H9 (cell line): ENCODE results near the gene PREX1. TPM values are rescaled to one million over a fixed set of nuclear protein-coding genes. Genes with fewer than 3 reads are reported as not detected.

ENCODE experiments used
- DNase-seq: peaks from one replicate; pipeline ENCODE4 v3.0.0-alpha.2; 2017
- H2AFZ ChIP-seq: one replicate; pipeline ENCODE4 v1.6.1; 2013; ENCODE audit warnings: mild to moderate bottlenecking, low read length, control low read depth, moderate library complexity
- H2AK5ac ChIP-seq: 2 replicates; pipeline ENCODE4 v1.6.1; 2013; ENCODE audit warnings: low read length, control low read depth, mixed read lengths; ENCODE audit not compliant: insufficient read length
- H2BK120ac ChIP-seq: one replicate; pipeline ENCODE4 v1.6.1; 2013; ENCODE audit warnings: low read depth, mild to moderate bottlenecking, low read length, control low read depth, inconsistent platforms; ENCODE audit not compliant: poor library complexity, severe bottlenecking
- H2BK12ac ChIP-seq: 2 replicates; pipeline ENCODE4 v1.6.1; 2013; ENCODE audit warnings: low read length, control low read depth, mixed read lengths, low read depth; ENCODE audit not compliant: insufficient read length
- H2BK15ac ChIP-seq: 2 replicates; pipeline ENCODE4 v1.6.1; 2013; ENCODE audit warnings: low read depth, low read length, control low read depth
- H2BK20ac ChIP-seq: one replicate; pipeline ENCODE4 v1.6.1; 2013; ENCODE audit warnings: low read depth, mild to moderate bottlenecking, low read length, control low read depth, inconsistent platforms; ENCODE audit not compliant: poor library complexity, severe bottlenecking
- H2BK5ac ChIP-seq: 2 replicates; pipeline ENCODE4 v1.6.1; 2013; ENCODE audit warnings: low read length, control low read depth, mixed read lengths; ENCODE audit not compliant: insufficient read length
- H3K14ac ChIP-seq: 2 replicates; pipeline ENCODE4 v1.6.1; 2013; ENCODE audit warnings: low read length, control low read depth; ENCODE audit not compliant: insufficient read depth
- H3K18ac ChIP-seq: 2 replicates; pipeline ENCODE4 v1.6.1; 2013; ENCODE audit warnings: low read depth, mild to moderate bottlenecking, mixed read lengths, low read length, control low read depth; ENCODE audit not compliant: insufficient read length
- H3K23ac ChIP-seq: 2 replicates; pipeline ENCODE4 v1.6.1; 2013; ENCODE audit warnings: low read length, control low read depth, mixed read lengths, low read depth; ENCODE audit not compliant: insufficient read length
- H3K23me2 ChIP-seq: 2 replicates; pipeline ENCODE4 v1.6.1; 2013; ENCODE audit warnings: low read depth, mild to moderate bottlenecking, mixed read lengths, low read length, control low read depth; ENCODE audit not compliant: insufficient read length, poor library complexity, severe bottlenecking
- H3K27ac ChIP-seq: 2 replicates; pipeline ENCODE4 v1.5.1; 2013; ENCODE audit warnings: low read length, control low read depth, mixed read lengths, low read depth; ENCODE audit not compliant: insufficient read length
- H3K27me3 ChIP-seq: 2 replicates; pipeline ENCODE4 v1.6.1; 2013; ENCODE audit warnings: low read length, control low read depth, inconsistent platforms; ENCODE audit not compliant: insufficient read depth
- H3K4ac ChIP-seq: 2 replicates; pipeline ENCODE4 v1.6.1; 2013; ENCODE audit warnings: low read depth, mild to moderate bottlenecking, control low read depth, inconsistent platforms, low read length, moderate library complexity
- H3K4me1 ChIP-seq: 2 replicates; pipeline ENCODE4 v1.6.1; 2013; ENCODE audit warnings: low read length, control low read depth, inconsistent platforms; ENCODE audit not compliant: insufficient read depth
- H3K4me2 ChIP-seq: 2 replicates; pipeline ENCODE4 v1.6.1; 2013; ENCODE audit warnings: low read length, control low read depth, mixed read lengths; ENCODE audit not compliant: insufficient read length, insufficient read depth
- H3K56ac ChIP-seq: 2 replicates; pipeline ENCODE4 v1.6.1; 2013; ENCODE audit warnings: low read depth, mild to moderate bottlenecking, mixed read lengths, low read length, control low read depth; ENCODE audit not compliant: insufficient read length
- H3K79me1 ChIP-seq: 2 replicates; pipeline ENCODE4 v1.6.1; 2013; ENCODE audit warnings: low read depth, mild to moderate bottlenecking, moderate library complexity, low read length, control low read depth, inconsistent platforms; ENCODE audit not compliant: insufficient read depth, poor library complexity, severe bottlenecking
- H3K79me2 ChIP-seq: 2 replicates; pipeline ENCODE4 v1.6.1; 2013; ENCODE audit warnings: low read length, control low read depth, inconsistent platforms; ENCODE audit not compliant: insufficient read depth
- H3K9ac ChIP-seq: 2 replicates; pipeline ENCODE4 v1.6.1; 2013; ENCODE audit warnings: low read length, control low read depth, mixed read lengths; ENCODE audit not compliant: insufficient read length; ENCODE audit errors: extremely low read depth
- H3K9me3 ChIP-seq: one replicate; pipeline ENCODE4 v1.6.1; 2013; ENCODE audit warnings: low read depth, low read length, inconsistent platforms; ENCODE audit not compliant: control insufficient read depth
- H3T11ph ChIP-seq: one replicate; pipeline ENCODE4 v1.6.1; 2013; ENCODE audit warnings: mild to moderate bottlenecking, low read length, control low read depth, inconsistent platforms
- H4K20me1 ChIP-seq: one replicate; pipeline ENCODE4 v1.6.1; 2013; ENCODE audit not compliant: control insufficient read depth, insufficient read length, insufficient read depth
- H4K5ac ChIP-seq: 2 replicates; pipeline ENCODE4 v1.6.1; 2013; ENCODE audit warnings: low read depth, mild to moderate bottlenecking, mixed read lengths, low read length, control low read depth; ENCODE audit not compliant: insufficient read length
- H4K8ac ChIP-seq: replicated peaks from 2 replicates; pipeline ENCODE4 v1.6.1; 2013; ENCODE audit warnings: low read length, control low read depth, mixed read lengths, low read depth; ENCODE audit not compliant: insufficient read length
- H4K91ac ChIP-seq: 2 replicates; pipeline ENCODE4 v1.6.1; 2013; ENCODE audit warnings: low read depth, mild to moderate bottlenecking, moderate library complexity, mixed read lengths, low read length, control low read depth; ENCODE audit not compliant: insufficient read length
- H3K27ac Mint-ChIP-seq, 3 experiments: 2 replicates in 2 of 3; 3 replicates in 1 of 3; pipeline ENCODE4 v1.8.0; 2020 to 2021; ENCODE audit warnings: mixed read lengths in 3 of 3, mild to moderate bottlenecking in 1 of 3, moderate library complexity in 1 of 3
- H3K27me3 Mint-ChIP-seq: 2 replicates; pipeline ENCODE4 v1.8.0; 2021; ENCODE audit warnings: low read depth, mild to moderate bottlenecking, moderate library complexity, mixed read lengths
- H3K36me3 Mint-ChIP-seq, 3 experiments: 2 replicates in 2 of 3; 3 replicates in 1 of 3; pipeline ENCODE4 v1.8.0; 2020 to 2021; ENCODE audit warnings: low read depth in 3 of 3, mixed read lengths in 3 of 3; ENCODE audit not compliant: insufficient read depth in 1 of 3
- H3K4me1 Mint-ChIP-seq, 2 experiments: 2 replicates each; pipeline ENCODE4 v1.8.0; 2020; ENCODE audit warnings: mixed read lengths in 2 of 2
- H3K4me3 Mint-ChIP-seq, 2 experiments: 2 replicates in 1 of 2; 3 replicates in 1 of 2; pipeline ENCODE4 v1.8.0; 2020 to 2021; ENCODE audit warnings: mild to moderate bottlenecking in 2 of 2, mixed read lengths in 2 of 2, moderate library complexity in 1 of 2
- H3K9me3 Mint-ChIP-seq, 2 experiments: 2 replicates in 1 of 2; 3 replicates in 1 of 2; pipeline ENCODE4 v1.8.0; 2020; ENCODE audit warnings: mild to moderate bottlenecking in 2 of 2, mixed read lengths in 2 of 2, moderate library complexity in 1 of 2
- WGBS: extraction: QIAGEN DNeasy Blood & Tissue Kit; methylation state at CpG from one replicate; pipeline ENCODE4 v1.1.7; 2013; ENCODE audit warnings: missing lambda C conversion rate, low lambda C conversion rate, mixed read lengths; ENCODE audit not compliant: insufficient read length; ENCODE audit errors: extremely low coverage; 5-methylcytosine and 5-hydroxymethylcytosine counted together
- total RNA-seq: library from RNA; stranded (reverse); gene quantifications from 2 replicates; pipeline ENCODE4 v1.2.1, GENCODE V29; 2021
- TF ChIP-seq, protein P1 (sequence below): fragments of 200-600 bp; sonication (generic); conservative IDR thresholded peaks from 3 replicates; pipeline ENCODE4 v1.8.0; 2021; ENCODE audit warnings: antibody characterized with exemption, mild to moderate bottlenecking

PREX1 gene
- total RNA-seq, 1 experiment from 2014 or later = 6.6 TPM

DNA sequence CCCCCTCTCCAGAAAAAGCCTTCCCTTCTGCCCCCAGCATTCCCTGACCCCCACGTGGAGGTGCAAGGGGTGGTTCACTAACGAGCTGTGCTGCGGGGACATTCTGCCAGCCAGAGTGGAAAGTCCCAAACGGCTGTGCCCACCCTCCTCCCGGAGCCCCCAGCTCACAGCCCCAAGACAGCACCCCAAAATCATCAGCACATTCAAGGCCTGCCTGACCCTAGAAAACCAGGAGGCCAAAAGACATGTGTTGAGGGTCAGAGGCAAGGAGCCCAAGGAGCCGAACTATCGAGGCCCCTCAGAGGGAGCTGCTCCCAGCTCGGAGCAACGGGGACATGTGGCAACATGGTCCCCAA lies 197.9 kb downstream of the PREX1 start:
- H3K9me3 ChIP-seq = no peaks in the 10 kb centered on the region
- H4K5ac ChIP-seq = no peak overlapping the region
- H3K18ac ChIP-seq = no peak overlapping the region
- H2AFZ ChIP-seq = no peak overlapping the region
- H3K4me1 ChIP-seq = no peaks in the 10 kb centered on the region
- H3K23me2 ChIP-seq = no peaks in the 10 kb centered on the region
- H3K56ac ChIP-seq = no peak overlapping the region
- H2BK5ac ChIP-seq = no peak overlapping the region
- no peak overlapping the region for H3T11ph ChIP-seq
- peaks cover 3% of the 10 kb centered on the region for H4K20me1 ChIP-seq
- Mint-ChIP-seq H3K36me3 (no peaks in the 10 kb centered on the region; a peak in 2 of 7 replicates), H3K27ac (no peak overlapping the region), H3K4me3 (no peak overlapping the region), H3K27me3 (no peaks in the 10 kb centered on the region), H3K9me3 (no peaks in the 10 kb centered on the region; a peak in 1 of 5 replicates), H3K4me1 (peaks cover 5 to 10% of the 10 kb centered on the region in 2 experiments)
- no peak overlapping the region for H2BK12ac ChIP-seq
- H2BK120ac ChIP-seq = no peak overlapping the region
- H2BK20ac ChIP-seq = no peak overlapping the region
- no peaks in the 10 kb centered on the region for H3K79me2 ChIP-seq
- no peak overlapping the region for H3K9ac ChIP-seq
- no peaks in the 10 kb centered on the region for H3K79me1 ChIP-seq
- H3K4me2 ChIP-seq = no peak overlapping the region
- H4K8ac ChIP-seq = no peak overlapping the region
- no peak for DNase-seq
- TF ChIP-seq, protein P1, sequence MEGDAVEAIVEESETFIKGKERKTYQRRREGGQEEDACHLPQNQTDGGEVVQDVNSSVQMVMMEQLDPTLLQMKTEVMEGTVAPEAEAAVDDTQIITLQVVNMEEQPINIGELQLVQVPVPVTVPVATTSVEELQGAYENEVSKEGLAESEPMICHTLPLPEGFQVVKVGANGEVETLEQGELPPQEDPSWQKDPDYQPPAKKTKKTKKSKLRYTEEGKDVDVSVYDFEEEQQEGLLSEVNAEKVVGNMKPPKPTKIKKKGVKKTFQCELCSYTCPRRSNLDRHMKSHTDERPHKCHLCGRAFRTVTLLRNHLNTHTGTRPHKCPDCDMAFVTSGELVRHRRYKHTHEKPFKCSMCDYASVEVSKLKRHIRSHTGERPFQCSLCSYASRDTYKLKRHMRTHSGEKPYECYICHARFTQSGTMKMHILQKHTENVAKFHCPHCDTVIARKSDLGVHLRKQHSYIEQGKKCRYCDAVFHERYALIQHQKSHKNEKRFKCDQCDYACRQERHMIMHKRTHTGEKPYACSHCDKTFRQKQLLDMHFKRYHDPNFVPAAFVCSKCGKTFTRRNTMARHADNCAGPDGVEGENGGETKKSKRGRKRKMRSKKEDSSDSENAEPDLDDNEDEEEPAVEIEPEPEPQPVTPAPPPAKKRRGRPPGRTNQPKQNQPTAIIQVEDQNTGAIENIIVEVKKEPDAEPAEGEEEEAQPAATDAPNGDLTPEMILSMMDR = no peak
- no peak overlapping the region for H4K91ac ChIP-seq
- H2BK15ac ChIP-seq = no peak overlapping the region
- H3K14ac ChIP-seq = no peak overlapping the region
- H2AK5ac ChIP-seq = no peak overlapping the region
- no peak overlapping the region for H3K4ac ChIP-seq
- H3K23ac ChIP-seq = no peak overlapping the region
- H3K27ac ChIP-seq = no peak overlapping the region
- H3K27me3 ChIP-seq = no peaks in the 10 kb centered on the region; the same call in 1 of the 2 replicates
- WGBS = no CpG with 5 or more reads among the region's 9 CpGs
